HepG2 (cell line): ENCODE results near the gene TERC. TPM values are rescaled to one million over a fixed set of nuclear protein-coding genes. Genes with fewer than 3 reads are reported as not detected.

Experiments used
- AGO1 ChIP-seq: fragments of 200-400 bp; formaldehyde crosslinking; IDR thresholded peaks from 2 replicates; pipeline ENCODE4 v1.6.1; 2017; ENCODE audit warnings: mild to moderate bottlenecking, low read depth, low read length, moderate library complexity; ENCODE audit not compliant: poor library complexity, severe bottlenecking
- CBX2 ChIP-seq, 2 experiments: fragments of 200-600 bp in 1 of 2; sonication (generic); formaldehyde crosslinking in 1 of 2; IDR thresholded peaks; 2 replicates each; pipeline versions ENCODE4 v1.7.0 to v1.8.1; 2018 to 2022; ENCODE audit warnings: low read depth in 2 of 2, low read length in 1 of 2, mild to moderate bottlenecking in 1 of 2, missing genetic modification reagents in 1 of 2
- GATA4 ChIP-seq: sonication (generic); IDR thresholded peaks from 2 replicates; pipeline ENCODE4 v1.6.1; 2016; ENCODE audit warnings: antibody characterized with exemption, low read depth, borderline replicate concordance
- JARID2 ChIP-seq: sonication (generic); formaldehyde crosslinking; IDR thresholded peaks from 2 replicates; pipeline ENCODE4 v1.8.1; 2023; ENCODE audit warnings: missing genetic modification reagents, inconsistent platforms; ENCODE audit not compliant: insufficient replicate concordance
- MYNN ChIP-seq: sonication (generic); formaldehyde crosslinking; IDR thresholded peaks from 2 replicates; pipeline ENCODE4 v1.4.0; 2020; ENCODE audit warnings: mild to moderate bottlenecking, low read depth, missing genetic modification reagents
- SETDB1 ChIP-seq: sonication (generic); formaldehyde crosslinking; IDR thresholded peaks from 2 replicates; pipeline ENCODE4 v1.5.1; 2020; ENCODE audit warnings: missing genetic modification reagents, mild to moderate bottlenecking, borderline replicate concordance
- SMC3 ChIP-seq: IDR thresholded peaks from 2 replicates; pipeline ENCODE4 v1.6.1; 2011; ENCODE audit warnings: low read length, improper control_type of control experiment
- SP2 ChIP-seq: sonication (generic); formaldehyde crosslinking; IDR thresholded peaks from 2 replicates; pipeline ENCODE4 v1.5.1; 2020; ENCODE audit warnings: mild to moderate bottlenecking, missing genetic modification reagents
- THAP11 ChIP-seq: IDR thresholded peaks from 2 replicates; pipeline ENCODE4 v1.6.1; 2016; ENCODE audit warnings: missing biosample characterization, missing genetic modification reagents
- ZFYVE20 ChIP-seq: sonication (generic); formaldehyde crosslinking; IDR thresholded peaks from 2 replicates; pipeline ENCODE4 v1.8.0; 2023; ENCODE audit warnings: low read depth, mild to moderate bottlenecking, moderate library complexity, missing genetic modification reagents, borderline replicate concordance
- ZMYM3 ChIP-seq: sonication (generic); formaldehyde crosslinking; IDR thresholded peaks from 2 replicates; pipeline ENCODE4 v1.5.1; 2020; ENCODE audit warnings: mild to moderate bottlenecking, missing genetic modification reagents
- ZNF234 ChIP-seq: sonication (generic); formaldehyde crosslinking; conservative IDR thresholded peaks from 2 replicates; pipeline ENCODE4 v1.5.1; 2020; ENCODE audit warnings: mild to moderate bottlenecking, missing genetic modification reagents
- ZNF891 ChIP-seq: sonication (generic); formaldehyde crosslinking; IDR thresholded peaks from 2 replicates; pipeline ENCODE4 v1.5.0; 2020; ENCODE audit warnings: mild to moderate bottlenecking, missing genetic modification reagents
- ZSCAN31 ChIP-seq: sonication (generic); formaldehyde crosslinking; IDR thresholded peaks from 2 replicates; pipeline ENCODE4 v1.5.0; 2020; ENCODE audit warnings: low read depth, mild to moderate bottlenecking, missing genetic modification reagents
- polyA plus RNA-seq, 8 experiments: library from polyadenylated mRNA; depleted of rRNA in 3 of 8; stranded (reverse) in 7 of 8; unstranded in 1 of 8; fragments of >200 nt; fragmentation: Illumina TruSeq in 4 of 8; extraction: Trizol in 4 of 8; gene quantifications; 2 replicates each; pipeline versions ENCODE4 v1.2.1 to v1.2.3, GENCODE V29; 2011 to 2016; ENCODE audit warnings: low read depth in 4 of 8, missing spikeins in 1 of 8, mixed read lengths in 1 of 8; ENCODE audit not compliant: insufficient read depth in 1 of 8
- total RNA-seq, 5 experiments: library from RNA; depleted of rRNA; stranded (reverse); fragments of >200 nt; fragmentation: Illumina TruSeq; extraction: Trizol; gene quantifications; 2 replicates each; pipeline ENCODE4 v1.2.3, GENCODE V29; 2016; ENCODE audit warnings: low read depth in 1 of 5
- TF ChIP-seq, protein P1 (sequence below): sonication (generic); formaldehyde crosslinking; IDR thresholded peaks from 2 replicates; pipeline ENCODE4 v1.5.0; 2020; ENCODE audit warnings: mild to moderate bottlenecking, missing genetic modification reagents
- TF ChIP-seq, protein P2 (sequence below): sonication (generic); formaldehyde crosslinking; IDR thresholded peaks from 2 replicates; pipeline ENCODE4 v1.5.0; 2020; ENCODE audit warnings: mild to moderate bottlenecking, missing genetic modification reagents
- TF ChIP-seq, protein P3 (sequence below): sonication (generic); formaldehyde crosslinking; IDR thresholded peaks from 2 replicates; pipeline ENCODE4 v1.4.0; 2020; ENCODE audit warnings: missing genetic modification reagents
- TF ChIP-seq, protein P4 (sequence below): sonication (generic); formaldehyde crosslinking; IDR thresholded peaks from 2 replicates; pipeline ENCODE4 v1.4.0; 2020; ENCODE audit warnings: mild to moderate bottlenecking, missing genetic modification reagents

The TERC gene
- total and polyA plus RNA-seq, 2 of the 13 experiments (the other 11 are each of a cell fraction or from before 2014, with no cell fraction given): 1.3 to 74.6 TPM

DNA sequence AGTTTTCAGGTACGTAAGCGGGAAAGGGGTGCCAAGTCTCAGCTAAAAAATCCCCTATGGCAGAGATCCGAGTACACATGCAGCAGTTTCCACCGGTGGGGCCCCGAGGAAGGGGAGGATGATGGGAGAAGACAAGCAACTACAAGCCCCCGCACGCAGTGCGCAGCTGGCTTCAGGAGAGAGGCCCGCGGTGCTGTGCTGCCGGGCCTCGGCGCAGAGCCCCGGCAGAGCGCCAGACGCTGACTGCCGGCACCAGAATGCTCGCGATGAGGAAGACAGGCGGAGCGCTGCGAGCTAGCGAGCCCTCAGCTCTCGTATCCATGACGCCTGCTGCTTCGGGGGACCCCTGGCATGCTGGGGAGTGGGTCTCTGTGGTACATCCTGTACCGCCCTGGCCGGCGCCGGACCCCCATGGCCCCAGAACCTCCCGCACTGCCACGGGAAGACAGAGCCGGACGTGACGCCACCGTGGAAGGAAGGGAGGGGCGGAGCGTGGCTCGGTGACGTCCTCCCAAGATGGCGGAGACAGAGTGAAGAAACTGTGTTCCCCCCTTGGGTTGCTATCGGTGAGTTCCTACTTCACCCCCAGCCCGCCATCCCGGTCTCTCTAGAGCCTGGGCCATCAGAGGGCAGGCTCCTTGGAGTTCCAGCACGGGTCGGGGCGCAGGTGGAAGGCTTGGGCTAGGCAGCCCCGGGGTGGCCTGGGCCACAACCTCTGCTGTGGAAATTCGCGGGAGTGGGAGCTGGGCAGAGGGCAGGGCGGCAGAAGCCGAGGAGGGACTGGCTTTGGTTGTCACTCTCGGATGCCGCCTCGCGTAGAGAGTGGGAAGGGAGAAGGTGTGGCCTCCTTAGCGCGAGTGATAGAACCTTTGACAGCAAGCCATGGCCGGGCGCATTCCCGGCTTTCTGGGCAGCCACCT, 8.3 kb upstream of the TERC start, which contains the start of gene MYNN (continued):
- TF ChIP-seq, protein P1, sequence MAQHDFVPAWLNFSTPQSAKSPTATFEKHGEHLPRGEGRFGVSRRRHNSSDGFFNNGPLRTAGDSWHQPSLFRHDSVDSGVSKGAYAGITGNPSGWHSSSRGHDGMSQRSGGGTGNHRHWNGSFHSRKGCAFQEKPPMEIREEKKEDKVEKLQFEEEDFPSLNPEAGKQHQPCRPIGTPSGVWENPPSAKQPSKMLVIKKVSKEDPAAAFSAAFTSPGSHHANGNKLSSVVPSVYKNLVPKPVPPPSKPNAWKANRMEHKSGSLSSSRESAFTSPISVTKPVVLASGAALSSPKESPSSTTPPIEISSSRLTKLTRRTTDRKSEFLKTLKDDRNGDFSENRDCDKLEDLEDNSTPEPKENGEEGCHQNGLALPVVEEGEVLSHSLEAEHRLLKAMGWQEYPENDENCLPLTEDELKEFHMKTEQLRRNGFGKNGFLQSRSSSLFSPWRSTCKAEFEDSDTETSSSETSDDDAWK (CRISPR knock-in tag): no peak
- TF ChIP-seq JARID2 (CRISPR knock-in tag) (no peak), ZNF891 (CRISPR knock-in tag) (peak; percentile 75; the same call in 1 of the 2 replicates), MYNN (no peak), ZSCAN31 (CRISPR knock-in tag) (peak; percentile 43; the same call in 1 of the 2 replicates), SETDB1 (CRISPR knock-in tag) (no peak), CBX2 (IDR thresholded peaks at IDR 0.05; ENCODE audit: low read depth, low read length) (no peak), CBX2 (CRISPR knock-in tag; IDR thresholded peaks at IDR 0.05; ENCODE audit: low read depth) (no peak), GATA4 (peak; percentile 63), ZNF234 (no peak), ZMYM3 (CRISPR knock-in tag) (no peak), AGO1 (no peak), THAP11 (CRISPR knock-in tag) (peak; percentile 90), SP2 (peak; percentile 56; the same call in 1 of the 2 replicates), SMC3 (no peak), ZFYVE20 (no peak)
- TF ChIP-seq, protein P2, sequence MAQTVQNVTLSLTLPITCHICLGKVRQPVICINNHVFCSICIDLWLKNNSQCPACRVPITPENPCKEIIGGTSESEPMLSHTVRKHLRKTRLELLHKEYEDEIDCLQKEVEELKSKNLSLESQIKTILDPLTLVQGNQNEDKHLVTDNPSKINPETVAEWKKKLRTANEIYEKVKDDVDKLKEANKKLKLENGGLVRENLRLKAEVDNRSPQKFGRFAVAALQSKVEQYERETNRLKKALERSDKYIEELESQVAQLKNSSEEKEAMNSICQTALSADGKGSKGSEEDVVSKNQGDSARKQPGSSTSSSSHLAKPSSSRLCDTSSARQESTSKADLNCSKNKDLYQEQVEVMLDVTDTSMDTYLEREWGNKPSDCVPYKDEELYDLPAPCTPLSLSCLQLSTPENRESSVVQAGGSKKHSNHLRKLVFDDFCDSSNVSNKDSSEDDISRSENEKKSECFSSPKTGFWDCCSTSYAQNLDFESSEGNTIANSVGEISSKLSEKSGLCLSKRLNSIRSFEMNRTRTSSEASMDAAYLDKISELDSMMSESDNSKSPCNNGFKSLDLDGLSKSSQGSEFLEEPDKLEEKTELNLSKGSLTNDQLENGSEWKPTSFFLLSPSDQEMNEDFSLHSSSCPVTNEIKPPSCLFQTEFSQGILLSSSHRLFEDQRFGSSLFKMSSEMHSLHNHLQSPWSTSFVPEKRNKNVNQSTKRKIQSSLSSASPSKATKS (CRISPR knock-in tag): no peak
- TF ChIP-seq, protein P3, sequence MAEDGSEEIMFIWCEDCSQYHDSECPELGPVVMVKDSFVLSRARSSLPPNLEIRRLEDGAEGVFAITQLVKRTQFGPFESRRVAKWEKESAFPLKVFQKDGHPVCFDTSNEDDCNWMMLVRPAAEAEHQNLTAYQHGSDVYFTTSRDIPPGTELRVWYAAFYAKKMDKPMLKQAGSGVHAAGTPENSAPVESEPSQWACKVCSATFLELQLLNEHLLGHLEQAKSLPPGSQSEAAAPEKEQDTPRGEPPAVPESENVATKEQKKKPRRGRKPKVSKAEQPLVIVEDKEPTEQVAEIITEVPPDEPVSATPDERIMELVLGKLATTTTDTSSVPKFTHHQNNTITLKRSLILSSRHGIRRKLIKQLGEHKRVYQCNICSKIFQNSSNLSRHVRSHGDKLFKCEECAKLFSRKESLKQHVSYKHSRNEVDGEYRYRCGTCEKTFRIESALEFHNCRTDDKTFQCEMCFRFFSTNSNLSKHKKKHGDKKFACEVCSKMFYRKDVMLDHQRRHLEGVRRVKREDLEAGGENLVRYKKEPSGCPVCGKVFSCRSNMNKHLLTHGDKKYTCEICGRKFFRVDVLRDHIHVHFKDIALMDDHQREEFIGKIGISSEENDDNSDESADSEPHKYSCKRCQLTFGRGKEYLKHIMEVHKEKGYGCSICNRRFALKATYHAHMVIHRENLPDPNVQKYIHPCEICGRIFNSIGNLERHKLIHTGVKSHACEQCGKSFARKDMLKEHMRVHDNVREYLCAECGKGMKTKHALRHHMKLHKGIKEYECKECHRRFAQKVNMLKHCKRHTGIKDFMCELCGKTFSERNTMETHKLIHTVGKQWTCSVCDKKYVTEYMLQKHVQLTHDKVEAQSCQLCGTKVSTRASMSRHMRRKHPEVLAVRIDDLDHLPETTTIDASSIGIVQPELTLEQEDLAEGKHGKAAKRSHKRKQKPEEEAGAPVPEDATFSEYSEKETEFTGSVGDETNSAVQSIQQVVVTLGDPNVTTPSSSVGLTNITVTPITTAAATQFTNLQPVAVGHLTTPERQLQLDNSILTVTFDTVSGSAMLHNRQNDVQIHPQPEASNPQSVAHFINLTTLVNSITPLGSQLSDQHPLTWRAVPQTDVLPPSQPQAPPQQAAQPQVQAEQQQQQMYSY (CRISPR knock-in tag): no peak
- TF ChIP-seq, protein P4, sequence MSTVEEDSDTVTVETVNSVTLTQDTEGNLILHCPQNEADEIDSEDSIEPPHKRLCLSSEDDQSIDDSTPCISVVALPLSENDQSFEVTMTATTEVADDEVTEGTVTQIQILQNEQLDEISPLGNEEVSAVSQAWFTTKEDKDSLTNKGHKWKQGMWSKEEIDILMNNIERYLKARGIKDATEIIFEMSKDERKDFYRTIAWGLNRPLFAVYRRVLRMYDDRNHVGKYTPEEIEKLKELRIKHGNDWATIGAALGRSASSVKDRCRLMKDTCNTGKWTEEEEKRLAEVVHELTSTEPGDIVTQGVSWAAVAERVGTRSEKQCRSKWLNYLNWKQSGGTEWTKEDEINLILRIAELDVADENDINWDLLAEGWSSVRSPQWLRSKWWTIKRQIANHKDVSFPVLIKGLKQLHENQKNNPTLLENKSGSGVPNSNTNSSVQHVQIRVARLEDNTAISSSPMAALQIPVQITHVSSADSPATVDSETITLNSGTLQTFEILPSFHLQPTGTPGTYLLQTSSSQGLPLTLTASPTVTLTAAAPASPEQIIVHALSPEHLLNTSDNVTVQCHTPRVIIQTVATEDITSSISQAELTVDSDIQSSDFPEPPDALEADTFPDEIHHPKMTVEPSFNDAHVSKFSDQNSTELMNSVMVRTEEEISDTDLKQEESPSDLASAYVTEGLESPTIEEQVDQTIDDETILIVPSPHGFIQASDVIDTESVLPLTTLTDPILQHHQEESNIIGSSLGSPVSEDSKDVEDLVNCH (CRISPR knock-in tag): 0 out of 2 replicates have a peak, but pooled peaks have one; percentile 31
